Ammon's horn (tissue), 1 donor: ENCODE measurements around the gene PGAP2.
A peak's percentile ranks its signal among the peaks of the same experiment; 100 is the strongest.
"Not testable (repeated sequence)": the region's sequence is repeated elsewhere in the genome, so short reads cannot be mapped to it uniquely, and the experiment has no call there.

ENCODE experiments used
- DNase-seq: peaks from one replicate; pipeline ENCODE4 v3.0.0-alpha.2; 2016; ENCODE audit warnings: low spot score

PGAP2 gene

DNA sequence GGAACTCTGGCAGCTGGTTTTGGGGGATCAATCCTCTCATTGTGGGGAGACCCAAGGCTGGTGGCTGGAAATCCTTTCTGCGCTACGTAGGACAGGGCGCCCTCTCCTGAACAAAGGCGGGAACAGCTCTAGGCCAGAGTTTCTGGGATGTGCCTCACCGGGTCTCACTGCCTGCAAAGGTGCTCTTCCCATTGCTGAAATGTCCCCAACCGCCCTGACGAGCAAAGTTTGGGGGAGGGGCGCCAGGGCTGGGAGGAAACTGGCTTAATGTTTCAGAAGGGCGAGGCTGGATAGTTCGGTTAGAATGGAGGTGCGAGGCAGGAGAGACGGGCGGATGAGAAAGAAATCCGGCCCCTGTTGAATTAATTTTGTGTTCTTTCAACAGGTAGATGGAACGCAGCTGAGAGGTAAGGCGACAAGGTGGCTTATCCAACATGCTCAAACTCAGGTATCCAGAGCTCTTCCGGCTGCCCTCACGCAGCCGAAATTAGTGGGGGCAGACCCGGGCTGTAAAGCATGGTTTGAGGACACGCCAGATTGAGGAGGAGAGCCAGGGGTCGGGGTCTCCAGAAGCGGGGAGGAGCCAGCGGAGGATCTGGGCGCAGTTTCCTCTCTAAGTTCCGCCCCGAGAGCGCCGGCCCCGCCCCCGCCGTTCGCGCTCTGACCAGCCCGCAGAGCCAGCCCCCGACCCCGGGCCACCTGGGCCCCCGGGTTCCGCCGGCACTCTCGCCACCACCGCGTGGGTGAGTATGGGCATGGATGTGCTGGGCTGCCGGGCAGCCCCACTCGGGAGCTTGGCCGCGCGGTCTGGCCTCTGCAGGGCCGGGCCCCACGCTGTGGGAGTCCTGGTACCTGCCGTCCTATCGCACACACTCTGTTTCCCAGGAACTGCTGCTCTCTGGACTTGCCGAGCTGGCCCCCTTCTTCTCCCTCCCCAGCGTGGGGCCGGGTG, at the start of gene PGAP2:
Gene PGAP2 (plus strand): TSS at position 652 of the 952 bp plus-strand sequence. CDS start 2,700 bp downstream, outside the sequence.
- peak; percentile 81 for DNase-seq

DNA sequence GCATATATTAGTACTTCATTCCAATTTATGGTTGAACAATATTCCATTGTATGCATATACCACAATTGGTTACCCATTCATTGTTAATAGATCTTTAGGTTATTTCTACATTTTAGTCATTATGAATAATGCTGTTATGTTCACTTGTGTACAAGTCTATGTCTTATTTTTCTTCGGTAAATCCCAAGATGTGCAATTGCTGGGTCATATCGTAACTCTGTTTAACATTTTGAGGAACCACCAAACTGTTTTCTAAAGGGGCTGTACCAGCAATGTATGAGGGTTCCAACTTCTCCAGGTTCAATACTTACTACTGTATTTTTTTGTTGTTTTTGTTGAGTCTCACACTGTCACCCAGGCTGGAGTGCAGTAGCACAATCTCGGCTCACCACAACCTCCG, 44.1 kb upstream of the PGAP2 start:
- no peak for DNase-seq

DNA sequence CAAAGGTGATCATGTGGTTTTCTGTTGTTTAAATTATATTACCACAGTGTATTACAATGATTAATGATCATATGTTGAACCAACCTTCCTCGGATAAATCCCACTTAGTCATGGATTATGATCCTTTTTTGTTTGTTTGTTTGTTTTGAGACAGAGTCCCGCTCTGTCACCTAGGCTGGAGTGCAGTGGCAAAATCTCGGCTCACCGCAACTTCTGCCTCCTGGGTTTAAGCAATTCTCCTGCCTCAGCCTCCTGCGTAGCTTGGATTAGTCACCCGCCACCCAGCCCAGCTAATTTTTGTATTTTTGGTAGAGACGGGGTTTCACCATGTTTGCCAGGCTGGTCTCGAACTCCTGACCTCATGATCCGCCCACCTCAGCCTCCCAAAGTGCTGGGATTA, 41.5 kb upstream of the PGAP2 start:
- DNase-seq: not testable (repeated sequence)

DNA sequence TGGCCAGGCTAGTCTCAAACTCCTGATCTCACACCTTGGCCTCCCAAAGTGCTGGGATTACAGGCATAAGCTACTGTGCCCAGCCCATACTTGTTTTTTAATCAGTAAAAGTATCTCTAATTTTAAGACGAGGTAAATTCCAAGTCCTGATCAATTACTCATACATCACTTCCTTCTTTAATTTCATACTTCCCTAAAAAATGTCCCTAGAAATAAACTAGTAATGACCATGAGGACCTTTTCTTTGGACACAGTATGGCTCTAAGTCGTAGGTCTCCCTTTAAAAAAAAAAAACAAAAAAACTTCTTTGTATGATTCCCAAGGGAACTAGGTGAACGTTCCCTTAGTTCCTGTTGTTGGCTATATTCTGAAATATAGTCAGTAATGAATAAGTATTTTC, 40.8 kb upstream of the PGAP2 start:
- no peak for DNase-seq

DNA sequence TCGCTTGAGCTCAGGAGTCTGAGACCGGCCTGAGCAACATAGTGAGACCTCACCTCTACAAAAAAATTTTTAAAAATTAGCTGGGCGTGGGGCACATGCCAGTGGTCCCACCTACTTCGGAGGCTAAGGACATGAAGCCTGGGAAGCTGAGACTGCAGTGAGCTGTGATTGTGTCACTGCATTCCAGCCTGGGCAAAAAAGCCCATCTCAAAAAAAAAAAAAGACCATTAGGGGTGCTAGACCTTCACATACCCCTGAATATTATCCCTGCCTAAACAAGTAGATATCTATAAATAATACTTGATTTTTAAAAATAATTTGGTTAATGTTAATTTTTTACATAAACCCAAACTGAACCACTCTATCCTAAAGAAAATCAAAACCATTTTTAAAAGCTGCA, 35.2 kb upstream of the PGAP2 start:
- DNase-seq: no peak

DNA sequence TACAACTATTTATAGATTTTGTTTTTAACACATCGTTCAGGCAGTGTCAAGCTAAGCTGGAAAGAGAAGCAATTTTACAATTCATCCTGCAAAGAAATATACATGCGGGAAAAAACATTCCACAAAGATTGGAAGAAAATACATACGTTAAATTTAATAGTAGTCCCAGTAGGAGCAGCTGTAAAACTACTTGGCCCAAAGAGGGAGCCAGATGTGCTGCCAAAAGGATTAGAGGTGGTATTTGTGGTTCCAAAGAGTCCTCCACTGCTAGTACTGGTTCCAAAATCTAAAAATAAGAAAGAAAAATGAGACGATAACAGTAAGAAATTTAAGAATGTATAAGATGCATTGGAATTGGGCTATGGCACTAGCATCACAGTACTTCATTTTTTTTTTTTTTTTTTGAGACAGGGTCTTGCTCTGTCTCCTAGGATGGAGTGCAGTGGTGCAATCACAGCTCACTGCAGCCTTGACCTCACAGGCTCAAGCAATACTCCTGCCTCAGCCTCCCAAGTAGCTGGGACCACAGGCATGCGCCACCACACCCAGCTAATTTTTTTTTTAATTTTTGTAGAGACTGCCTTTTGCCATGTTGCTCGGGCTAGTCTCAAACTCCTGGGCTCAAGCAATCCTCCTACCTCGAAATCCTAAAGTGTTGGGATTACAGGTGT, 32.5 kb upstream of the PGAP2 start:
- DNase-seq: no peak

DNA sequence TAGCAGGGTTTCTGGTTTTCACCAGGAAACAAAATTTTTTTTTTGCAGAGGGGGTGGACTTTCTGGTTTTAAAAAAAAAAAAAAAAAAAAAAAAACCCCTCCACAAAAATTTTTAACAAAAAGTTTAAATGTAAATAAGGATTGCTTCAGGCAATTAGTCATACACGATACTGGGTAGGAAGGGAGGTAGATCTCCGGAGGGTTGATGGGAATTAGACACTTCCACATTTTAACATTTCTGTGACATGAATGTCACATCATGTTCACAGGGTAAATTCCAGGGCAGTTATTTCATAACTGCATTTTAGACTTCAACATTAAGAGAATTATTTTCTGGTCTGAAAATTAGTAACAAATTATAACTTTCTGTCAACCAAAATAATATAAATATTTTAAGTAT, 26.9 kb upstream of the PGAP2 start:
- no peak for DNase-seq

GRCh38 chr11:3782963-3783362, 25.4 kb upstream of the PGAP2 start:
- DNase-seq: no peak

GRCh38 chr11:3783611-3784010, 24.7 kb upstream of the PGAP2 start:
- no peak for DNase-seq

DNA sequence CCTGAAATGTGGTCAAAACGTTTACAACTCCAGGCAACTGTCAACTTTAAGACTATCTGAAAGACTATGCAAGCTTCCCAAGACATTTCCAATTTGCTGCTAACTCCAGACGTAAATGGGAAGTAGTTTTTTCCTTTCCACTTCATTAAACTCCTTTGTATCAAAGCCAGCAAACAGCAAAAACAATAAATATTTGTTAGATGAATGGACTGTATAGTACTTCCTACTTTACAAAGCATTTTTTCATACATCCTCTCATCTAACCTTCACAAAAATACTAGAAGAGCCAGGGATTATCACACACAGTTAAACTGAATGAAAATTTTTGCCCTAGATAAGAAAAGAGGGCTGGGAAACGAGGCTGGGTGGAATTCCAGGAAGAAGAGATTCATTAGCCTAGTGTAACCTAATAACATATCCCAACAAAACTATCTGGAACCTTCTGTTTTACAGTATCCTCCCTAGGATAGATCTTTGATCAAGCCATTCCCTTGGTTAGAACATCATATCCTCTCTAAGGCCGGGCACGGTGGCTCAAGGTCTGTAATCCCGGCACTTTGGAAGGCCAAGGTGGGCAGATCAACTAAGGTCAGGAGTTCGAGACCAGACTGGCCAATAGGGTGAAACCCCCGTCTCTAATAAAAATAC, 21.5 kb upstream of the PGAP2 start:
- no peak for DNase-seq

- DNase-seq: not testable (repeated sequence)
Measured at GRCh38 chr11:3794387-3794786, 14.0 kb upstream of the PGAP2 start.

DNA sequence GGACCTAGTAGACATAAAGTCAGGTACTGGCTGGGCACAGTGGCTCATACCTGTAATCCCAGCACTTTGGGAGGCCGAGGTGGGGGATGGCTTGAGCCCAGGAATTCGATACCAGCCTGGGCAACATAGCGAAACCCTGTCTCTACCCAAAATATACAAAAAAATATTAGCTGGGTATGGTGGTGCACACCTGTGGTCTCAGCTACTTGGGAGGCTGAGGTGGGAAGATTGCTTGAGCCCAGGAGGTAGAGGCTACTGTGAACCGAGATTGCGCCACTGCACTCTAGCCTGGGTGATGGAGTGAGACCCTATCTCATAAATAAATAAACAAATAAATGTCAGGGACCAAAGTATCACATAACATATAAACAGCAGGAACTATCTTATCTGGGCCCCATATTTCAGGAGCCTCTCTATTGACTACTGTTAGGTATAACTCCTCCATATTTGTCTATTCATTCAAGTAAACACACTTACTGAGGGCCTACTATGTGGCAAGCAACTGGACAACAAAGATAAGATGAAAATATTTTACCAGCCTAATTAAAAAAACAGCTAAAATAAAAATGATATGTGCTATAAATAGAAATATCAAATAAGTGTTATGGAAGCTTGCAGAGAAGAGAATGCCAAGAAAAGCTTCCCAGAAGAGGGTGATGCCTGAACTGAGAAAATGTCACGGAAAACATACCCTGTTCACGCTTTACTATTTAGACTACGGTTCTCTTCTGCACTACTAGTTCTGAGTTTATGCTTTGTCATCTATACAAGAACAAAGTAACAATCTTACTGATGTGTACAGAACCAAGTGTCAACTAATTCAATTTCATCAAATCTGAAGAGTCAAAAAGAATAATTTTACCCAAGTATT, 13.0 kb upstream of the PGAP2 start:
- no peak for DNase-seq

- DNase-seq: no peak
Measured at GRCh38 chr11:3796002-3796311, 12.4 kb upstream of the PGAP2 start.

- DNase-seq: no peak
Measured at GRCh38 chr11:3796346-3796745, 12.0 kb upstream of the PGAP2 start.

- DNase-seq: no peak
Measured at GRCh38 chr11:3796801-3797328, 11.5 kb upstream of the PGAP2 start.

DNA sequence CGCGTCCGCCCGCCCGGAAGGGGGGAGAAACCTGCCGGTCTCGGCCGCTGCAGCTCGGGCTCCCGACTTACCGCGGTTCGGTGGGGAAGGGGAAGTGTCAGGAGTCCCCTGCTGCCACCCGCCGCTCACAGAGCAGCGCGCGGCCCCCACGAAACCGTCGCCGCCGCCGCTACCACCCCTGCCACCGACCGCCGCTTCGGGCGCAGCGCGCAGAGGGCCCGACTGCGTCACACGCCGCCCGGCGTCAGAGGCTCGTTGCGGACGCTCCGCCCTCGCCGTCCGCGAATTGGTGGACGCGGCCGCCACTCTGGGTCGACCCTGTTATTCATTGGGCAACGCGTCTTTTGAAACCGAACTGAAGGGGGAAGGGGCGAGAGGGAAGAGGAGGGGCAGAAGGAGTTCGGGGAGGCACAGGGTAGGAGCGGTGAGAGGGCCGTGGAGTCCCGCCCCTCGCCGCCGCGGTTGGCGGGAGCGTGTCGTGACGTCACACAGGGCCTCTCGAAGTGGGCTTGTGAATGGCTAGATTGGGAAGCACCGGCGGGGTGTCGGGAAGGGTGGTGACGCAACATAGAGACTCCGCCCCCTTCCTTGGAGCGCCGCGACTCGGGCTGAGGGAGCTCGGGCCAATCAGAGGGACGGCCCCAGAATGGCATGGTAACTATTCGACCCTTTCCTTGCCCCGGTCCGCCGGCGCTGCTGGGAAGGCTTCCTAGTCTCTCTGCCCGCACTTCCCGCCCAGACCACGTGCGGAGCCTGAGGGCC, 10.8 kb upstream of the PGAP2 start, which contains the start of gene NUP98:
Gene NUP98 (minus strand): TSS at position 226 of the 762 bp plus-strand sequence. CDS start 15,437 bp downstream, outside the sequence.
- peak; percentile 100 for DNase-seq

- no peak for DNase-seq
Measured at GRCh38 chr11:3799143-3799542, 9.2 kb upstream of the PGAP2 start.

DNA sequence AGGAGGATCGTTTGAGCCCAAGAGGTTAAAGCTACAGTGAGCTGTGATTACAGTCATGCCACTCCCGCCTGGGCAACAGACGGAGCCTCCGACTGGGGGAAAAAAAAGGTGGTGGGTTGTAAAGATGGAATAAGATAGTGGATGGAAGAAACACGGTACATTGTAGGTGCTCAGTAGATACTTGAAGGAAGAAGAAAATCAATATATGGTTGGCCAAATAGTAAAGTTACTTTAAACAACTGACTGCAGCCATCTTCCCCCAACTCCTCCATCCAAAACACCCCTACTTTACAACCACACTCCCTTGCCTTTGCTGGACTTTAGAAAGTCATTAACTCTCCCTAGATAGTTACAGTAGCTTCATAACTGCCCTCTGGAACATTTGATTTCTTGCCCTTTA, 8.5 kb upstream of the PGAP2 start:
- DNase-seq: no peak

DNA sequence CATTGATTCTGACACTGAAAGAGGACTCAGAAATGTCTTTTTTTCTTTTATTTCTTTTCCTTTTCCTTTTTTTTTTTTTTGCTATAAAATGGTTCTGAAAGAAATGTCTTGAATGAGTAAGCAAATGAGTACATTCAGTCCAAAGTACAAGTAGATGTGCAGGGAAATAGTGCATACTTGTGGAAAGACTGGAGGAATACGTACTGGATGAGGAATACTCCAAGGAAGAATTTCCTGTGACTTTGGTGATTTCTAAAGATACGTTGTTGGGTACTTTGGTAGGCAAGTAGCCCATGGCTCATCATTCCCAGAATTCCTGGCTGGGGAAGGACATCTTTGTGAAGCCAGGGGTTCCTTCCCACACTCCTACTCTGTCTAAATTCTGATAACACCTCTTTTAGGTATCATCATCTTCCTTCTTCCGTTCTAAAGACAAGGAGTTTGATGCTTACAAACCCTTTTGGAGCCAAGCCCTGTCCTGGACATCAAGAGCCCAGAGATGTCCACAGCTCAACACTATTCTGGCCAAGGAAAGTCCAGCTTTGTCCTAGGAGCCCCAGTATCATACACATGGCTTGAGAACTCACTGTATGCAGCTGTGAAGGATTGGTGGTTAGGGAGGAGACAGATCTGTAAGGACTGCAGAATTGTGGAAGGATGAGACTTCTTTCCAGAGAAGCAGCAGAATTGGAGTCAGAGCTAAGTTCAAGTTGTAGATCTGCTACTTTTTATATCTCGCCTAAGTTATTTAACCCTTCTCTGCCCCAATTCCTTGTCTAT, 6.2 kb upstream of the PGAP2 start:
- DNase-seq: no peak
